T-helper 9 cell (primary cell): ENCODE data around the gene OR2H1.
"Not testable (repeated sequence)": the region's sequence is repeated elsewhere in the genome, so short reads cannot be mapped to it uniquely, and the experiment has no call there.

ENCODE experiments used
- DNase-seq: peaks from one replicate; pipeline ENCODE4 v3.0.0-alpha.2; 2020
- total RNA-seq, 2 donors: gene quantifications; one replicate each; lab custom pipeline; 2026; lab: John Stamatoyannopoulos, UW

OR2H1 gene
- total RNA-seq: 0 reads per million in 2 donors

- DNase-seq: no peak
Measured at GRCh38 chr6:29456971-29457370, at the start of gene OR2H1, which contains the start of gene OR11A1. OR2H1 (plus strand) TSS chr6:29457155; CDS start chr6:29461770, 4,615 bp downstream. OR11A1 (minus strand) TSS chr6:29457071; CDS start chr6:29427641, 29,430 bp downstream.

GRCh38 chr6:29414588-29414987 lies 42.4 kb upstream of the OR2H1 start, which contains the start of gene OR12D1:
OR12D1 (plus strand) TSS chr6:29414928.
- DNase-seq: no peak

GRCh38 chr6:29419516-29419915 lies 37.4 kb upstream of the OR2H1 start:
- no peak for DNase-seq

GRCh38 chr6:29424168-29424567 lies 32.8 kb upstream of the OR2H1 start:
- DNase-seq: no peak

- DNase-seq: no peak
Measured at GRCh38 chr6:29424575-29424974, 32.4 kb upstream of the OR2H1 start.

GRCh38 chr6:29425075-29425474 lies 31.9 kb upstream of the OR2H1 start:
- DNase-seq: no peak

GRCh38 chr6:29426654-29427053 lies 30.3 kb upstream of the OR2H1 start:
- no peak for DNase-seq

GRCh38 chr6:29436730-29437129 lies 20.2 kb upstream of the OR2H1 start:
- DNase-seq: not testable (repeated sequence)

GRCh38 chr6:29439006-29439405 lies 17.9 kb upstream of the OR2H1 start, which contains the start of gene OR10C1:
OR10C1 (plus strand) TSS chr6:29439306; CDS start chr6:29440016, 710 bp downstream.
- no peak for DNase-seq

- DNase-seq: no peak
Measured at GRCh38 chr6:29442719-29443118, 14.2 kb upstream of the OR2H1 start.

GRCh38 chr6:29444031-29444430 lies 12.9 kb upstream of the OR2H1 start:
- DNase-seq: not testable (repeated sequence)

GRCh38 chr6:29447670-29448069 lies 9.3 kb upstream of the OR2H1 start:
- no peak for DNase-seq

- no peak for DNase-seq
Measured at GRCh38 chr6:29451471-29452193, 5.3 kb upstream of the OR2H1 start.

GRCh38 chr6:29461021-29461814 lies 4.3 kb downstream of the OR2H1 start:
- no peak for DNase-seq

- DNase-seq: no peak
Measured at GRCh38 chr6:29462022-29462421, 5.1 kb downstream of the OR2H1 start.

GRCh38 chr6:29465279-29465678 lies 8.3 kb downstream of the OR2H1 start:
- no peak for DNase-seq

GRCh38 chr6:29465801-29466200 lies 8.8 kb downstream of the OR2H1 start:
- DNase-seq: no peak

GRCh38 chr6:29466241-29466640 lies 9.3 kb downstream of the OR2H1 start:
- no peak for DNase-seq

- DNase-seq: no peak
Measured at GRCh38 chr6:29474996-29475395, 18.0 kb downstream of the OR2H1 start.

- DNase-seq: no peak
Measured at GRCh38 chr6:29477923-29478450, 21.0 kb downstream of the OR2H1 start.

- DNase-seq: no peak
Measured at GRCh38 chr6:29478740-29479139, 21.8 kb downstream of the OR2H1 start.

GRCh38 chr6:29479560-29479959 lies 22.6 kb downstream of the OR2H1 start:
- no peak for DNase-seq

- DNase-seq: no peak
Measured at GRCh38 chr6:29483186-29483585, 26.2 kb downstream of the OR2H1 start.

- DNase-seq: no peak
Measured at GRCh38 chr6:29483735-29484134, 26.8 kb downstream of the OR2H1 start.
